ENCODE measurements around the gene PLIN4. TPM values are rescaled to one million over a fixed set of nuclear protein-coding genes. Genes with fewer than 3 reads are reported as not detected.

The PLIN4 gene
- total RNA-seq, 2 donors from 2014 or later = not detected

DNA sequence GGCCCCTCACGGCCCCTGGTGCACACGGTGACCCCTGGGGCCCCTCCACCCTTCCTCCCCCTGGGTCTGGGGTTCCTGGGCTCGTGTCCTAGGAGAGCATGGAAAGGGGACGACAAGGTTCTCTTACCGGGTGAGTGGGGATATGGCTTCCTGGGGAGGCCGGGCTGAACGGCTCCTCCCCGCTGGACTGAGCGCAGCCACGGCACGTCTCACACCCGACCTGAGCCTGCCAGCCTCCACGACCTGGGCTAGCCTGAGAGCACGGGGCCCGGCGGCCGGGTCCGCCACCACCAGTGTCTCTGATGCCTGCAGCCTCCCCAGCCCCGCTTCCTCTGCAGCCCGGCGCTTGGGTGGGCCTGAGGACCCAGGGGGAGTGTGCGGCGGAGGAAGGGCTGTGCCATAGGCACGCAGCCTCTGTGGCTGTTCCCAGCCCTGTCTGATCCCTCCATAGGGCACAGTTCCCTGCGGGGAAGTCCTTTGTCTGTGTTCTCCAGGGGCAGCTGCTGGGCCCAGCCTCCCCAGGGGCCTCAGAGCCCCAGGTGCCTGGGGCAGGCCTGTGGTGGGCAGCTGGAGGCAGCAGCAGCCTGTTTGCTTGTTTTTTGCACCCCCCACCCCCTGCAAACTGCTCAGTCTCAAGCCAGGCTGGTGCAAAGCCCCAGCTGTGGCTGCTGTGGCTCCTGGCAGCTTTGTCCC, 15.0 kb downstream of the PLIN4 start:
- ATAC-seq (no peak), DNase-seq (no peak)
- Mint-ChIP-seq H3K4me3 (no peak overlapping the region), H3K4me1 (peaks cover 5% of the 10 kb centered on the region), H3K36me3 (ENCODE audit: low read depth) (peaks cover 2% of the 10 kb centered on the region), H3K27me3 (no peaks in the 10 kb centered on the region), H3K27ac (no peak overlapping the region)
- H3K9me3 ChIP-seq (ENCODE audit: control insufficient read depth, low read length, poor library complexity, severe bottlenecking) = no peaks in the 10 kb centered on the region

DNA sequence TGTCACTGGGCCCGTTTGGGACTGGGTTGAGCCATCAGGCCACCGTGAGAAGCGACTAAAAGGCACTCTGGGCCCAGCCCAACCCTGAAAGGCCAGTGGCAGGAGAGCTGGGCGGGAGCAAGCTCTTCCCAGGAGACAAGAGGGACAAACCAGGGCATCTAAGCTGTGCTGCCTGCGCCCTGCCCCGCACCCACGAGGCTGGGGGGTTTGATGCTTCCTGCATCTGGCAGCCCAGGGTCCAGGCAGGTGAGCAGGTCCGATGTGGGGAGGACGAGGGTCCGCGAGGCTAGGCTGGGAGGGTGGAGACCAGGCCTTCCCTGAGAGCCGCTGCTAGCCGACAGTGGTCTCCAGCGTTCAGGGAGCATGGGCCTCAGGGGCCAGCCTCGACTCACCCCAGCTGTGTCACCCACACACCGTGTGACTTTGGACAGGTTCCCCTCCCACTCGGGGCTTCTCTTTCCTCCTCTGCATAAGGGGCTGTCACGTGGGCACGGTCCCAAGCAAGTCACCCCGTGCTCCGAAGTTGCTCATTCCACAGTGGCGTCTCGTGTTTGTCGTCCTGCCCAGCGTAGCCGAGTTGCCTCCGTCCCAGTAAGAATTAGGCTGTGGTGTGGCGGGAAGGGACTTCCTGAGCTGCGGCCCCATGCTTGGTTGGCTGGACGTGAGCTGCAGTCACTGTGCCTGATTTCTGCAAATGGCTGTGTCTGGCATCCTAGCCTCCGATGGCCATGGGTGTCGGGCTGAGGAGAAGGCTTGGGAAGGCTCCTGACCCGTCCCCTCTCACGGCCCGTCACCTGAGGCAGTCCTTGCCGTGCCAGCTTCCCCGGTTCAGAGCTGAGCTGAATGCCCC, 15.8 kb downstream of the PLIN4 start:
- H3K9me3 ChIP-seq (ENCODE audit: control insufficient read depth, low read length, poor library complexity, severe bottlenecking) = no peaks in the 10 kb centered on the region
- Mint-ChIP-seq H3K4me1 (peaks cover 5% of the 10 kb centered on the region), H3K4me3 (no peak overlapping the region), H3K36me3 (ENCODE audit: low read depth) (peaks cover 2% of the 10 kb centered on the region), H3K27ac (no peak overlapping the region), H3K27me3 (no peaks in the 10 kb centered on the region)
- ATAC-seq = no peak
- no peak for DNase-seq

DNA sequence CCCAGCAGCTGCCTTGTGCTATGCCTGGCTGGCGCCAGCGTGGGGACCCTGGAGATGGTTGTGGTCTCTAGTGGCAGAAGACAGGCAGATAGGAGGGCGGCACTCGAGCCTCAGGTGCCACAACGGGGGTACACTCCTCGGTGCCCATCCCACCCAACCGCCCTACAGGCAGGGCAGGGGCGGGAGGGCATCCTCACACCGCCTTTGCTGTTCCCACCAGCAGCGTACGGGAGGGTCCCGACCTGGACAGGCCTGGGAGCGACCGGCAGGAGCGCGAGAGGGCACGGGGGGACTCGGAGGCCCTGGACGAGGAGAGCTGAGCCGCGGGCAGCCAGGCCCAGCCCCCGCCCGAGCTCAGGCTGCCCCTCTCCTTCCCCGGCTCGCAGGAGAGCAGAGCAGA, 16.6 kb downstream of the PLIN4 start:
- Mint-ChIP-seq H3K4me3 (no peak overlapping the region), H3K27ac (no peak overlapping the region), H3K4me1 (peaks cover 5% of the 10 kb centered on the region), H3K36me3 (ENCODE audit: low read depth) (peaks cover 2% of the 10 kb centered on the region), H3K27me3 (no peaks in the 10 kb centered on the region)
- ATAC-seq = no peak
- H3K9me3 ChIP-seq (ENCODE audit: control insufficient read depth, low read length, poor library complexity, severe bottlenecking) = no peaks in the 10 kb centered on the region
- no peak for DNase-seq

DNA sequence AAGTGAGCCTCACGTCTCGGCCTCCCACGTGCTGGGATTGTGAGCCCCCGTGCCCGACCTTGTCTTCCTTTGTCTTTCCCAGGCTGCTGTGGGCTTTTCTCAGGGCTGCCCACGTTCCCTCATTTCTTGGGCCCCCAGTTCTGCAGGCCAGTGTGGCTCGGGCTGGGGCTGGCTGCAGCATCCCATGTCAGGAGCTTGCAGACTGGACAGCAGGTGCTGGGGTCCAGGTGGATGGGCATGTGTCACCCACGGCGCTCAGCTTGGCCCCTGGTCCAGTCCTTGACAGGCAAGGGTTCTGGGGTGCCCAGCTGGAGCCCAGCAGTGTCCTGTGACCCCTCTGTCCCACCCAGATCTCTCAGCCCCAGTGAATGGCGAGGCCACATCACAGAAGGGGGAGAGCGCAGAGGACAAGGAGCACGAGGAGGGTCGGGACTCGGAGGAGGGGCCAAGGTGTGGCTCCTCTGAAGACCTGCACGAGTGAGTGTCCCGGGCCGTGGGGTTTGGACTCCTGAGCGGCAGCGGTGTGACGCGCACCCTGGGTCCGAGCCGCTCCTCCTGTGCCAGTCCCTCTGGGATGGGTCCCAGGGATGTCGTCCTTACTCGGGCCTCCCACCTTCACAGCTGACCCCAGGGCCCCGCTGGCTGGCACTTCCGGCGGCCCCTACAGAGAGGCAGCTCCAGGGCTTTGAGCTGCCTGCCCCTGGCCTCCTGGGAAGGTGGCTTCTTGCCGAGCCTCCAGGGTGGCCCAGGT, 17.3 kb downstream of the PLIN4 start:
- Mint-ChIP-seq H3K27ac (no peak overlapping the region), H3K4me3 (no peak overlapping the region), H3K4me1 (peaks cover 2% of the 10 kb centered on the region), H3K27me3 (no peaks in the 10 kb centered on the region), H3K36me3 (ENCODE audit: low read depth) (no peaks in the 10 kb centered on the region)
- no peaks in the 10 kb centered on the region for H3K9me3 ChIP-seq (ENCODE audit: control insufficient read depth, low read length, poor library complexity, severe bottlenecking)
- DNase-seq (no peak), ATAC-seq (no peak)

DNA sequence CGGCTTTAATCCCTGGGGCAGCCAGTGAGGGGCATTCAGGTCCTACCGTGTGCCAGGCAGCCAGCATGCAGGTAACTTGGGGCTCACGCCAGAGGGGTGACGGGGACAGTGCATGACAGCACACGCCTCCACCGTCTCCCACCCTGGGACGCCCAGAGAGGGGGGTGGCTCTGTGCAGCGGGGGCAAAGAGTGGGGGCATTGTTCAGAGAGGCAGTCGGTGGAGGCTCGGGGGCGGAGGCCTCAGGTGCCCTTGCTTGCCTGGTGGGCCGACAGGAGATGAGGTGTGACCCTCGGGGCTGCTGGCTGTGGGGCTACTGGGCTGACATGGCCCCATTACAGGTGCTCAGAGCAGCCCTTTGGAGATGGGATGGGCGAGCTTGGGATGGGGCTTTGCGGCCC, 18.4 kb downstream of the PLIN4 start:
- no peak for DNase-seq
- Mint-ChIP-seq H3K4me1 (no peaks in the 10 kb centered on the region), H3K36me3 (ENCODE audit: low read depth) (no peaks in the 10 kb centered on the region), H3K27me3 (no peaks in the 10 kb centered on the region), H3K4me3 (no peak overlapping the region), H3K27ac (no peak overlapping the region)
- ATAC-seq = no peak
- no peaks in the 10 kb centered on the region for H3K9me3 ChIP-seq (ENCODE audit: control insufficient read depth, low read length, poor library complexity, severe bottlenecking)

DNA sequence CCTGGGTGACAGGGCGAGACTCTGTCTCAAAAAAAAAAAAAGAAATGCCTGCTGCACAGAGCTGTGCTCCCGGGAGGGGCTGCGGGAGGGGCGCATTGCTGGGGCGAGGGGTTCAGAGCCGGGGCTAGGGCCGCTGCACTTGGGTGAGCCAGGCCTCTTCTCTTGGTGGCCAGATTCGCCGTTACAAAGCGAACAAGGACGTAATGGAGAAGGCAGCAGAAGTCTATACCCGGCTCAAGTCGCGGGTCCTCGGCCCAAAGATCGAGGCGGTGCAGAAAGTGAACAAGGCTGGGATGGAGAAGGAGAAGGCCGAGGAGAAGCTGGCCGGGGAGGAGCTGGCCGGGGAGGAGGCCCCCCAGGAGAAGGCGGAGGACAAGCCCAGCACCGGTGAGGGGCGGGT, 19.0 kb downstream of the PLIN4 start:
- no peak for ATAC-seq
- no peaks in the 10 kb centered on the region for H3K36me3 Mint-ChIP-seq (ENCODE audit: low read depth)

DNA sequence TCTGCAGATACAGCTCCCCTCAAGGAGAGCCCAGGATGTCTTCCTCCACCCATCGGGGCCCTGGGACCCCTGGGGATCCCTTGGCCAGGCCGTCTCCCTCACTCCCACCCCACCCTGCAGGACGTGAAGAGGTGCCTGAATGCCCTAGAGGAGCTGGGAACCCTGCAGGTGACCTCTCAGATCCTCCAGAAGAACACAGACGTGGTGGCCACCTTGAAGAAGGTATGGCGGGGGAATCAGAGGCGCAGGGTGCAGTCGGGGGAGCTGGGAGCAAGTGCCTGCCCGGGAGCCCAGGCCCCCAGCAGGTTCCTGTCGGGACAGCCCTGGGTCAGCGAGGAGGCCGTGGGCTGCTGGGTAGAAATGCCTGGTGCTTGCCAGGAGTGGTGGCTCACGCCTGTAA, 19.6 kb downstream of the PLIN4 start:
- Mint-ChIP-seq H3K4me3 (no peak overlapping the region), H3K36me3 (ENCODE audit: low read depth) (no peaks in the 10 kb centered on the region), H3K4me1 (no peaks in the 10 kb centered on the region), H3K27me3 (no peaks in the 10 kb centered on the region), H3K27ac (no peak overlapping the region)
- no peak for DNase-seq
- no peaks in the 10 kb centered on the region for H3K9me3 ChIP-seq (ENCODE audit: control insufficient read depth, low read length, poor library complexity, severe bottlenecking)
- no peak for ATAC-seq

More for the DNA sequence above, 19.0 kb downstream of the PLIN4 start:
- H3K4me3 Mint-ChIP-seq = no peak overlapping the region
- no peaks in the 10 kb centered on the region for H3K4me1 Mint-ChIP-seq
- no peak for DNase-seq
- H3K27ac Mint-ChIP-seq = no peak overlapping the region
- H3K27me3 Mint-ChIP-seq = no peaks in the 10 kb centered on the region
- H3K9me3 ChIP-seq (ENCODE audit: control insufficient read depth, low read length, poor library complexity, severe bottlenecking) = no peaks in the 10 kb centered on the region

DNA sequence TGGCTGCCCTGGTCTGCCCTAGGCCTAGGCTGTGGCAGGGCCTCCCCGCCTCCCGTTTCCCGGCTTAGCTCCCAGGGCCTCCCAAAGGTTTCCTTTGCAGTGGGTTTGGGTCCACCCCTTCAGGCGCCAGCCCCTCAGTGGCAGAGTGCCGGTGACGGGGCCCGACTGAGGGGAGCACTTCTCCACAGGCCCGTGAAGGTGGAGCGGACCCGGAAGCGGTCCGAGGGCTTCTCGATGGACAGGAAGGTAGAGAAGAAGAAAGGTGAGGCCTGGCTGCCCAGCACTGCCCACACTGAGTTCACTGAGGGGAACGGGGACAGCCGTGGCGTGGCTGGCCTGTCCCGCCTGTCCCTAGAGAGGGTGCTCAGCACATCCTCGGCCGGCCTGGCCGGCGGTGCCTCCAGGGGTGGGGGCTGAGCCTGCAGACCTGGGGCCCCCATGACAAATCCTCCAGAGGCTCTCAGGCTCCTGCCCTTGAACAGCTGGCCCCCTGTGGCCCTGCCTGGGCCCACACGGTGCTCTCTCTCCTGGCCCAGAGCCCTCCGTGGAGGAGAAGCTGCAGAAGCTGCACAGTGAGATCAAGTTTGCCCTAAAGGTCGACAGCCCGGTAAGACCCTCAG, 20.4 kb downstream of the PLIN4 start:
- no peaks in the 10 kb centered on the region for H3K4me1 Mint-ChIP-seq
- ATAC-seq (no peak), DNase-seq (no peak)
- no peaks in the 10 kb centered on the region for H3K36me3 Mint-ChIP-seq (ENCODE audit: low read depth)
- no peaks in the 10 kb centered on the region for H3K27me3 Mint-ChIP-seq
- no peaks in the 10 kb centered on the region for H3K9me3 ChIP-seq (ENCODE audit: control insufficient read depth, low read length, poor library complexity, severe bottlenecking)
- no peak overlapping the region for H3K27ac Mint-ChIP-seq
- no peak overlapping the region for H3K4me3 Mint-ChIP-seq

DNA sequence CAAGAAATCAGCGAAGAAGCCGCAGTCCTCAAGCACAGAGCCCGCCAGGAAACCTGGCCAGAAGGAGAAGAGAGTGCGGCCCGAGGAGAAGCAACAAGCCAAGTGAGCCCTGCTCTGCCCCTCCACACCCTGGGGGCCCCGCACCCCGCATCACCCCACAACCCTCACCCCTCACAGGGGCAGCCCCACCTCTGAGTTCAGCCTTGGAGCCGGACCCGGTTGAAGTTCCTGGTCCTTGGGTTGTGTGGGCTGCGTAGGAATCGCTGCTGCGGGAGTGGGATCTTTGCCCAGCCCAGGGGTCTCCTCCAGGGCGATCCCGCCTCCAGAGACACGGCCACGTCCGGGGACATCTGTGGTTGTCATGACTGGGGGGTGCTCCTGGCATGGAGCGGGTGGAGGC, 22.0 kb downstream of the PLIN4 start:
- no peaks in the 10 kb centered on the region for H3K9me3 ChIP-seq (ENCODE audit: control insufficient read depth, low read length, poor library complexity, severe bottlenecking)
- Mint-ChIP-seq H3K4me1 (no peaks in the 10 kb centered on the region), H3K27ac (no peak overlapping the region), H3K4me3 (no peak overlapping the region), H3K36me3 (ENCODE audit: low read depth) (no peaks in the 10 kb centered on the region), H3K27me3 (no peaks in the 10 kb centered on the region)
- no peak for ATAC-seq
- no peak for DNase-seq

DNA sequence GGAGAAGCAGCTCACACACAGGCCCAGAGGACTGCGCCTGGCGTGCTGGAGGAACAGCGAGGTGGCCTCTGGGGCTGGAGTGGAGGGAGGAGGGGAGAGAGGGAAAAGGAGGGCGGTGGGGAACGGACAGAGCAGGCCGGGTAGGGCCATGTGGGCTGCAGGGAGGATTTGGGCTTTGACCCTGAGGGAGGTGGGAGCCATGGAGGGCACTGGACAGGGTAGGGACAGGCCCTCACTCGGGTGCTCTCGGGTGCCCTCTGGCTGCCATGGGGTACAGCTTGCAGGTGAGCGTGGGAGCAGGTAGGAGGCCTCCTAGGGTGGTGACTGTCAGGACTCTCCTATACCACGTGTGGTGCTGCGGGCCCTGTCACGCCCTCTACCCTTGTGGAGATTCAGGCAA, 22.8 kb downstream of the PLIN4 start:
- Mint-ChIP-seq H3K27me3 (no peaks in the 10 kb centered on the region), H3K27ac (no peak overlapping the region), H3K4me1 (no peaks in the 10 kb centered on the region), H3K36me3 (ENCODE audit: low read depth) (no peaks in the 10 kb centered on the region), H3K4me3 (no peak overlapping the region)
- ATAC-seq = no peak
- DNase-seq = no peak
- H3K9me3 ChIP-seq (ENCODE audit: control insufficient read depth, low read length, poor library complexity, severe bottlenecking) = no peaks in the 10 kb centered on the region

DNA sequence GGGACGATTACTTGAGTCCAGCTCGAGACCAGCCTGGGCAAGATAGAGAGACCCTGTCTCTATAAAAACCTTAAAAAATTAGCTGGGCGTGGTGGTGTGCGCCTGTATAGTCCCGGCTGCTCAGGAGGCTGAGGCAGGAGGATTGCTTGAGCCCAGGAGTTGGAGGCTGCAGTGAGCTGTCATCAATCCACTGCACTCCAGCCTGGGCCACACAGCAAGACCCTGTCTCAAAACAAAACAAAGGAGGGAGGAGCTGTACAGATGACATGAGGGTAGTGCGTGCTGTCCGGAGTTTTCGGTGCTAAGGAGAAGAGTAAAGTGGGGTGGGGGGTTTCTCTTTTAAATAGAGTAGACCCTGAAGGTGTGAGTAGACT, 23.6 kb downstream of the PLIN4 start:
- no peaks in the 10 kb centered on the region for H3K36me3 Mint-ChIP-seq (ENCODE audit: low read depth)
- no peak overlapping the region for H3K4me3 Mint-ChIP-seq
- H3K27me3 Mint-ChIP-seq = no peaks in the 10 kb centered on the region
- ATAC-seq = no peak
- no peaks in the 10 kb centered on the region for H3K9me3 ChIP-seq (ENCODE audit: control insufficient read depth, low read length, poor library complexity, severe bottlenecking)
- H3K27ac Mint-ChIP-seq = no peak overlapping the region
- DNase-seq = no peak
- H3K4me1 Mint-ChIP-seq = no peaks in the 10 kb centered on the region

DNA sequence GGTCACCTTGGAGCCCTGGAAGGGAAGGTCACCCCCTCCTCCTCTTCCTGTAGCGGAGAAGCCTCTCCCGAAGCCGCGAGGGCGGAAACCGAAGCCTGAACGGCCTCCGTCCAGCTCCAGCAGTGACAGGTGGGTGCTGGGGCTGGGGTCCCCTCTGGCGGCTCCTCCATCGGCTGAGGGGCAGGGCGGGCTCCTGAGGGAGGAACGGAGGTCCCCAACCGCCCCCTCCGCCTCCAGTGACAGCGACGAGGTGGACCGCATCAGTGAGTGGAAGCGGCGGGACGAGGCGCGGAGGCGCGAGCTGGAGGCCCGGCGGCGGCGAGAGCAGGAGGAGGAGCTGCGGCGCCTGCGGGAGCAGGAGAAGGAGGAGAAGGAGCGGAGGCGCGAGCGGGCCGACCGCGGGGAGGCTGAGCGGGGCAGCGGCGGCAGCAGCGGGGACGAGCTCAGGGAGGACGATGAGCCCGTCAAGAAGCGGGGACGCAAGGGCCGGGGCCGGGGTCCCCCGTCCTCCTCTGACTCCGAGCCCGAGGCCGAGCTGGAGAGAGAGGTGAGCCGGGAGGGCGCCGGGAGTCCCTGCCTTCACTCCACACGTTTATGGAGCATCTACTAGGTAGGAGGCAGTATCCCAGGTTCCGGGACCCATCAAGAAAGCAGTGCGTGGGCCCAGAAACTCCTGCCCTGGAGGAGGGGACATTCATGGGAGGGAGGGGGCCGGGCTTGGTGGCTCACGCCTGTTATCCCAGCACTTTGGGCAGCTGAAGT, 24.2 kb downstream of the PLIN4 start:
- DNase-seq (no peak), ATAC-seq (no peak)
- H3K27me3 Mint-ChIP-seq = no peaks in the 10 kb centered on the region
- no peaks in the 10 kb centered on the region for H3K36me3 Mint-ChIP-seq (ENCODE audit: low read depth)
- no peak overlapping the region for H3K27ac Mint-ChIP-seq
- no peak overlapping the region for H3K4me3 Mint-ChIP-seq
- no peaks in the 10 kb centered on the region for H3K9me3 ChIP-seq (ENCODE audit: control insufficient read depth, low read length, poor library complexity, severe bottlenecking)
- no peaks in the 10 kb centered on the region for H3K4me1 Mint-ChIP-seq

Measured in T-helper 17 cell (primary cell).